OCI-LY7 (cell line): Measurements from ENCODE around the gene LTBP4. TPM values are rescaled to one million over a fixed set of nuclear protein-coding genes. Genes with fewer than 3 reads are reported as not detected.

ENCODE experiments used
- BruUV-seq: library from RNA; stranded (reverse); fragments of 400-500 nt; replicated peaks from 2 replicates; lab custom pipeline; 2021; lab: Mats Ljungman, UMichigan
- CTCF ChIA-PET: fragments of 300-600 bp; sonication (Branson Sonifier 250); formaldehyde crosslinking; loops from one replicate; lab custom pipeline; 2022; ENCODE audit warnings: antibody characterized with exemption; ENCODE audit not compliant: unreplicated experiment; lab: Charles Lee
- POLR2A ChIA-PET: fragments of 300-600 bp; sonication (Branson Sonifier 250); formaldehyde crosslinking; loops from one replicate; lab custom pipeline; 2022; ENCODE audit warnings: antibody characterized with exemption; lab: Charles Lee
- DNase-seq: peaks from one replicate; pipeline ENCODE4 v3.0.0-alpha.2; 2015; ENCODE audit warnings: low spot score
- H2AFZ ChIP-seq: fragments of 200-600 bp; sonication (generic), shearing (Covaris generic); 2 replicates; pipeline ENCODE4 v1.6.1; 2014; ENCODE audit warnings: mild to moderate bottlenecking, antibody characterized with exemption, low read length, moderate library complexity
- H3K27ac ChIP-seq: fragments of 200-600 bp; sonication (generic); 2 replicates; pipeline ENCODE4 v1.5.1; 2014; ENCODE audit warnings: mixed run types, low read depth, mild to moderate bottlenecking, moderate library complexity, low read length, inconsistent platforms; ENCODE audit not compliant: poor library complexity, severe bottlenecking
- H3K36me3 ChIP-seq: fragments of 200-600 bp; sonication (generic); 2 replicates; pipeline ENCODE4 v1.6.1; 2014; ENCODE audit warnings: mild to moderate bottlenecking, antibody characterized with exemption, low read length, moderate library complexity, mixed read lengths; ENCODE audit not compliant: insufficient read depth
- H3K4me1 ChIP-seq: fragments of 200-600 bp; sonication (generic); 2 replicates; pipeline ENCODE4 v1.5.1; 2014; ENCODE audit warnings: mild to moderate bottlenecking, low read length; ENCODE audit not compliant: insufficient read depth, poor library complexity, severe bottlenecking
- H3K4me2 ChIP-seq: fragments of 200-600 bp; sonication (generic); 2 replicates; pipeline ENCODE4 v1.6.1; 2014; ENCODE audit warnings: mild to moderate bottlenecking, low read length
- H3K4me3 ChIP-seq: fragments of 200-600 bp; sonication (generic); 2 replicates; pipeline ENCODE4 v1.5.1; 2014; ENCODE audit warnings: mild to moderate bottlenecking, low read depth, low read length; ENCODE audit not compliant: poor library complexity, severe bottlenecking
- H3K79me2 ChIP-seq: fragments of 200-600 bp; sonication (generic); 2 replicates; pipeline ENCODE4 v1.6.1; 2016; ENCODE audit warnings: low read depth, mild to moderate bottlenecking, low read length, moderate library complexity, mixed read lengths; ENCODE audit not compliant: insufficient read depth
- H3K9me2 ChIP-seq: fragments of 200-600 bp; sonication (generic); 2 replicates; pipeline ENCODE4 v1.6.1; 2016; ENCODE audit warnings: mild to moderate bottlenecking, low read length, mixed read lengths; ENCODE audit not compliant: insufficient read depth
- H3K9me3 ChIP-seq: fragments of 200-600 bp; sonication (generic); 2 replicates; pipeline ENCODE4 v1.6.1; 2014; ENCODE audit warnings: mild to moderate bottlenecking, mixed run types, low read length, mixed read lengths
- H4K20me1 ChIP-seq: fragments of 200-600 bp; sonication (generic); 2 replicates; pipeline ENCODE4 v1.6.1; 2014; ENCODE audit warnings: mild to moderate bottlenecking, antibody characterized with exemption, low read length, moderate library complexity, mixed read lengths; ENCODE audit not compliant: insufficient read depth
- CTCF ChIP-seq: fragments of 200-600 bp; sonication (generic); conservative IDR thresholded peaks from 2 replicates; pipeline ENCODE4 v1.5.1; 2014; ENCODE audit warnings: mild to moderate bottlenecking, antibody characterized with exemption, low read length, moderate library complexity, mixed read lengths
- EZH2phosphoT487 ChIP-seq: fragments of 200-600 bp; sonication (generic); IDR thresholded peaks from 2 replicates; pipeline ENCODE4 v1.6.1; 2018; ENCODE audit warnings: low read depth, borderline replicate concordance, mild to moderate bottlenecking, mixed run types, antibody characterized with exemption, low read length, moderate library complexity, mixed read lengths
- intact Hi-C: fragments of 100-400 bp; cut with micrococcal nuclease; formaldehyde crosslinking; loops from one replicate; pipeline ENCODE4 v1.10.0; 2022; ENCODE audit not compliant: unreplicated experiment
- total RNA-seq, 2 experiments: library from RNA; depleted of rRNA in 1 of 2; stranded (reverse); fragments of >200 nt in 1 of 2; shearing (Covaris generic) in 1 of 2; gene quantifications; 2 replicates each; pipeline ENCODE4 v1.2.3, GENCODE V29; 2014 to 2022

Gene LTBP4
- total RNA-seq, 2 experiments from 2014 or later: 44.5 to 108 TPM

- Histone ChIP-seq H3K4me3 (no peak overlapping the region), H3K4me2 (no peak overlapping the region), H3K9me2 (no peaks in the 10 kb centered on the region), H4K20me1 (no peaks in the 10 kb centered on the region), H3K9me3 (no peaks in the 10 kb centered on the region), H3K36me3 (no peaks in the 10 kb centered on the region), H3K27ac (no peak overlapping the region), H3K79me2 (no peaks in the 10 kb centered on the region), H3K4me1 (peaks cover 14% of the 10 kb centered on the region), H2AFZ (no peak overlapping the region)
- intact Hi-C loops: loop anchor here (10.0 kb wide), 1 partner anchor 114 kb away; no protein-coding TSS in a partner anchor
- TF ChIP-seq CTCF (no peak), EZH2phosphoT487 (no peak)
- no TSS peak for BruUV-seq
- ChIA-PET POLR2A (interaction anchor here (0.7 kb wide), 1 partner anchor 20 kb away, joined by 3 read pairs; no protein-coding TSS in a partner anchor), CTCF (no interaction called here)
- no peak for DNase-seq
These were observed 37.2 kb downstream of the LTBP4 start for GRCh38 chr19:40638327-40638726.

DNA sequence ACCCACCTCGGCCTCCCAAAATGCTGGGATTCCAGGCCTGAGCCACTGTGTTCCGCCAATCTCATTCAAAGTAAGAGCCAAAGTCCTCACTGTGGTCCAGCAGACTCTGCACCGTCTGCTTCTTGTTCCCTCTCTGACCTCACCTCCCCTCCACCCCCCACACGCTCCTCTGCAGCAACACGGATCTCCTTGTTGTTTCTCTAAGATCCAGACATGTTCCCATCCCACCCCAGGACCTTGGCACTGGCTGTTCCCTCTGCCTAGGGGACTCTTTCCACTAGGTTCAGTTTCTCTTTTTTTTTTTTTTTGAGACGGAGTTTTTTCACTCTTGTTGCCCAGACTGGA lies 38.4 kb downstream of the LTBP4 start:
- Histone ChIP-seq H3K4me3 (no peak overlapping the region), H4K20me1 (no peaks in the 10 kb centered on the region), H3K4me1 (peaks cover 14% of the 10 kb centered on the region), H3K9me2 (no peaks in the 10 kb centered on the region), H2AFZ (peak overlapping the region; percentile 96; the same call in 1 of the 2 replicates), H3K4me2 (no peak overlapping the region), H3K36me3 (no peaks in the 10 kb centered on the region), H3K27ac (no peak overlapping the region), H3K9me3 (no peaks in the 10 kb centered on the region), H3K79me2 (no peaks in the 10 kb centered on the region)
- no peak for DNase-seq
- ChIA-PET POLR2A (no interaction called here), CTCF (interaction anchor here (0.6 kb wide), 1 partner anchor 1568 kb away, joined by 5 read pairs; no protein-coding TSS in a partner anchor)
- TF ChIP-seq CTCF (no peak), EZH2phosphoT487 (no peak)
- BruUV-seq: no TSS peak
- intact Hi-C loops: loop anchor here (10.0 kb wide), 1 partner anchor 115 kb away; no protein-coding TSS in a partner anchor

GRCh38 chr19:40640744-40641143 lies 39.6 kb downstream of the LTBP4 start:
- no peaks in the 10 kb centered on the region for H3K79me2 ChIP-seq
- ChIA-PET CTCF (no interaction called here), POLR2A (interaction anchor here (0.8 kb wide), 2 partner anchors 16 to 138 kb away, joined by 3 read pairs; no protein-coding TSS in a partner anchor)
- peak overlapping the region; percentile 96 for H2AFZ ChIP-seq
- TF ChIP-seq EZH2phosphoT487 (no peak), CTCF (no peak)
- H3K4me1 ChIP-seq: peaks cover 14% of the 10 kb centered on the region
- no peaks in the 10 kb centered on the region for H3K36me3 ChIP-seq
- H3K9me2 ChIP-seq: no peaks in the 10 kb centered on the region
- H3K27ac ChIP-seq: no peak overlapping the region
- peak; percentile 23 for DNase-seq
- H3K4me3 ChIP-seq: peak overlapping the region; percentile 18
- peak overlapping the region; percentile 57 for H3K4me2 ChIP-seq
- no TSS peak for BruUV-seq
- intact Hi-C loops: no loop called here
- H3K9me3 ChIP-seq: no peaks in the 10 kb centered on the region
- H4K20me1 ChIP-seq: no peaks in the 10 kb centered on the region
